Stimulated activated CD8-positive, alpha-beta memory T cell treated with anti-CD3 and anti-CD28 coated beads, Interleukin-12 subunit alpha, Interleukin-12 subunit beta, amount 100 ng/mL, for 4 hours (primary cell): ENCODE measurements around the gene MDN1.

ENCODE experiments used
- DNase-seq: peaks from one replicate; pipeline ENCODE4 v3.0.0-alpha.2; 2020; ENCODE audit warnings: low read depth

Gene MDN1

GRCh38 chr6:89596056-89596455, 223.5 kb downstream of the MDN1 start:
- no peak for DNase-seq
